ENCODE measurements around the gene CLDN12. TPM values are rescaled to one million over a fixed set of nuclear protein-coding genes. Genes with fewer than 3 reads are reported as not detected.

Gene CLDN12
- polyA plus RNA-seq, 1 of the 3 experiments (the other 2 are of a cell fraction), result 65.7 TPM

DNA sequence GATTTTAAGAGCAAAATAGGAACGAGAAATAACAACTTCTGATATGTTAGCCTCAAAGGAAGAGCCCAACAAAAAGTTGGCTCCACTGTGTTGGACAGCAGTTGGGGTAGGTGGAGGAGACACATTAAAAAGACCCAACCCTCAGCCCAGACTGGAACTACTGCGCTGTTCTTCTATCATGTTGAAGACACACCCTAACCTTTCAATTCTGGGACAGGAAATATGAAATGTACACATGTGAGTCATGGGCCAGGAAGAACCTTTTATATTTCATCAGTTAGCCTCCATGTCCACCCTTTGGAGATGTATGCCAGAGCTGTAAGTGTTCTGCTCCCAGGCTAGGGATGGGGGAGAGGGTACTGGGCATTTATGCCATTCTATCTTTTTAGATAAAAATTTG is 22.1 kb downstream of the CLDN12 start (continued):
- no peak for TF ChIP-seq YY1 (IDR thresholded peaks at IDR 0.05; ENCODE audit: low read depth)
- no peak for TF ChIP-seq NRF1 (IDR thresholded peaks at IDR 0.05; ENCODE audit: low read depth, low read length)
- TF ChIP-seq POLR2AphosphoS5 (IDR thresholded peaks at IDR 0.05; ENCODE audit: low read depth, low read length), result no peak
- no peak for TF ChIP-seq TAF1 (IDR thresholded peaks at IDR 0.05; ENCODE audit: borderline replicate concordance, low read depth, low read length)
- TF ChIP-seq, protein P1, sequence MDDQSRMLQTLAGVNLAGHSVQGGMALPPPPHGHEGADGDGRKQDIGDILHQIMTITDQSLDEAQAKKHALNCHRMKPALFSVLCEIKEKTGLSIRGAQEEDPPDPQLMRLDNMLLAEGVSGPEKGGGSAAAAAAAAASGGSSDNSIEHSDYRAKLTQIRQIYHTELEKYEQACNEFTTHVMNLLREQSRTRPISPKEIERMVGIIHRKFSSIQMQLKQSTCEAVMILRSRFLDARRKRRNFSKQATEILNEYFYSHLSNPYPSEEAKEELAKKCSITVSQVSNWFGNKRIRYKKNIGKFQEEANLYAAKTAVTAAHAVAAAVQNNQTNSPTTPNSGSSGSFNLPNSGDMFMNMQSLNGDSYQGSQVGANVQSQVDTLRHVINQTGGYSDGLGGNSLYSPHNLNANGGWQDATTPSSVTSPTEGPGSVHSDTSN (IDR thresholded peaks at IDR 0.05), result no peak

DNA sequence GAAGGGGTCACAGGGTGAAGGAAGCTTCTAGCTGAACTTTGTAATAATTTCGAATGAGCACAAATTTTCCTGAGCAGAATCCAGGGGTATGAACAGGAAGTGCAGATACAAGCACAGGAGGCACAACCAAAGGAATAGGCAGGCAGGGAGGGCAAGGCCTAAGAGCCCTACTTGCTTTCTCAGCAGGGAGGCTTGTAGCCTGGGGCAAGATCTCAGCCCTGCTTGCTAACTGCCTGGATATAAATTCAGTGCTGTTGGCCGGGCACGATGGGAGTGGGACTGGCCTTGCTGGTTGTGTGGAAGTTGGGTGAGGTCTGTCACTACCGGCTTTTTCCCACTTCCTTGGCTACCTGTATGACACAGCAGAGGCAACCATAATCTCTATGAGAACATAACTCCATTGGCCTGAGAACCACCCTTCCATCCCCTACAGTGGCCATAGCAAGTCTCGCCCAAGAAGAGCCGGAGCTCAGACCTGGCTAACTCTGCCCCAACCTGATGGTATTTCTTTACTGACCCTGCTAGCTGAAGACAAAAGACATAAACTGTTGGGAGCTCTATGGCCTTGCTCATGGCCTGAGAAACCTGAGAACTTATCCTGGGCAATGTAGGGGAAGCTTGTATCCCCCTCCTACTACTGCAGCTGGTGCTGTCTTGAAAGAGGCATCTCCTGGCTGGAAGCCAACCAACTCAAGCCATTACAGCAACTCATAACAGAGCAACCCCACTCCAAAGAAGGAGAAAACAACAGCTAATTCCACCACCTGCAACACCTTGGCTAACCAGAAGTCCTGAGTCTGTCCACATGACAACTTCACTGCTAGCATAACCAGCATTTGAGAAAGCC is 27.6 kb downstream of the CLDN12 start:
- Histone ChIP-seq H3K4me2 (no peak overlapping the region), H3K9me3 (no peaks in the 10 kb centered on the region), H3K27me3 (ENCODE audit: insufficient read depth) (no peaks in the 10 kb centered on the region), H3K4me1 (ENCODE audit: control insufficient read depth in 1 of 2, insufficient read depth in 2 of 2, low read depth in 1 of 2, low read length in 1 of 2) (no peaks in the 10 kb centered on the region), H3K9ac (no peak overlapping the region), H4K20me1 (ENCODE audit: insufficient read depth) (no peaks in the 10 kb centered on the region), H2AFZ (ENCODE audit: low read depth) (no peak overlapping the region), H3K9me2 (no peaks in the 10 kb centered on the region), H3K27ac (ENCODE audit: low read depth in 2 of 2, low read length in 1 of 2) (no peak overlapping the region), H3K4me3 (ENCODE audit: low read depth in 2 of 2, low read length in 1 of 2) (no peak overlapping the region), H3K36me3 (replicated peaks in 1 of 2; ENCODE audit: control insufficient read depth in 1 of 2, insufficient read depth in 2 of 2, low read length in 1 of 2) (no peaks in the 10 kb centered on the region), H3F3A (replicated peaks; ENCODE audit: insufficient read depth) (no peaks in the 10 kb centered on the region), H3K79me2 (ENCODE audit: insufficient read depth) (no peaks in the 10 kb centered on the region)
- 65% methylated on average over 4 of the region's 6 CpGs for WGBS (ENCODE audit: low lambda C conversion rate)
- CTCF ChIA-PET, result interaction anchor here (1.2 to 9.0 kb wide), 3 partner anchors 14 to 603 kb away, joined by 4 to 120 read pairs (median 41); partner anchors contain the start of gene STEAP1
- POLR2A ChIA-PET, result no interaction called here
- no peak for DNase-seq
- no peak for TF ChIP-seq FOXM1 (IDR thresholded peaks at IDR 0.05; ENCODE audit: low read depth)
- TF ChIP-seq, protein P2, sequence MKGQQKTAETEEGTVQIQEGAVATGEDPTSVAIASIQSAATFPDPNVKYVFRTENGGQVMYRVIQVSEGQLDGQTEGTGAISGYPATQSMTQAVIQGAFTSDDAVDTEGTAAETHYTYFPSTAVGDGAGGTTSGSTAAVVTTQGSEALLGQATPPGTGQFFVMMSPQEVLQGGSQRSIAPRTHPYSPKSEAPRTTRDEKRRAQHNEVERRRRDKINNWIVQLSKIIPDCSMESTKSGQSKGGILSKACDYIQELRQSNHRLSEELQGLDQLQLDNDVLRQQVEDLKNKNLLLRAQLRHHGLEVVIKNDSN (IDR thresholded peaks at IDR 0.05; ENCODE audit: borderline replicate concordance, low read depth), result no peak
- no peak for TF ChIP-seq YY1 (IDR thresholded peaks at IDR 0.05; ENCODE audit: low read depth)
- TF ChIP-seq RCOR1 (IDR thresholded peaks at IDR 0.05; ENCODE audit: low read length), result no peak
- TF ChIP-seq, protein P3, sequence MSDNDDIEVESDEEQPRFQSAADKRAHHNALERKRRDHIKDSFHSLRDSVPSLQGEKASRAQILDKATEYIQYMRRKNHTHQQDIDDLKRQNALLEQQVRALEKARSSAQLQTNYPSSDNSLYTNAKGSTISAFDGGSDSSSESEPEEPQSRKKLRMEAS (IDR thresholded peaks at IDR 0.05; ENCODE audit: low read depth), result no peak
- TF ChIP-seq FOSL2 (IDR thresholded peaks at IDR 0.05; ENCODE audit: borderline replicate concordance, low read depth), result no peak
- no peak for TF ChIP-seq EZH2phosphoT487 (IDR thresholded peaks at IDR 0.05; ENCODE audit: borderline replicate concordance, low read depth)
- TF ChIP-seq, protein P4, sequence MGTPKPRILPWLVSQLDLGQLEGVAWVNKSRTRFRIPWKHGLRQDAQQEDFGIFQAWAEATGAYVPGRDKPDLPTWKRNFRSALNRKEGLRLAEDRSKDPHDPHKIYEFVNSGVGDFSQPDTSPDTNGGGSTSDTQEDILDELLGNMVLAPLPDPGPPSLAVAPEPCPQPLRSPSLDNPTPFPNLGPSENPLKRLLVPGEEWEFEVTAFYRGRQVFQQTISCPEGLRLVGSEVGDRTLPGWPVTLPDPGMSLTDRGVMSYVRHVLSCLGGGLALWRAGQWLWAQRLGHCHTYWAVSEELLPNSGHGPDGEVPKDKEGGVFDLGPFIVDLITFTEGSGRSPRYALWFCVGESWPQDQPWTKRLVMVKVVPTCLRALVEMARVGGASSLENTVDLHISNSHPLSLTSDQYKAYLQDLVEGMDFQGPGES (IDR thresholded peaks at IDR 0.05; ENCODE audit: low read depth, low read length), result no peak
- TF ChIP-seq GABPA (IDR thresholded peaks at IDR 0.05; ENCODE audit: low read depth), result no peak
- TF ChIP-seq, protein P5, sequence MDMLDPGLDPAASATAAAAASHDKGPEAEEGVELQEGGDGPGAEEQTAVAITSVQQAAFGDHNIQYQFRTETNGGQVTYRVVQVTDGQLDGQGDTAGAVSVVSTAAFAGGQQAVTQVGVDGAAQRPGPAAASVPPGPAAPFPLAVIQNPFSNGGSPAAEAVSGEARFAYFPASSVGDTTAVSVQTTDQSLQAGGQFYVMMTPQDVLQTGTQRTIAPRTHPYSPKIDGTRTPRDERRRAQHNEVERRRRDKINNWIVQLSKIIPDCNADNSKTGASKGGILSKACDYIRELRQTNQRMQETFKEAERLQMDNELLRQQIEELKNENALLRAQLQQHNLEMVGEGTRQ (IDR thresholded peaks at IDR 0.05; ENCODE audit: borderline replicate concordance, low read depth, low read length), result no peak

All from SK-N-SH (cell line).